Measurements from ENCODE around the gene TMEM59. TPM values are rescaled to one million over a fixed set of nuclear protein-coding genes. Genes with fewer than 3 reads are reported as not detected.

Gene TMEM59
- polyA plus RNA-seq, 1 donor (not counting 4 experiments of a cell fraction or from before 2014, with no cell fraction given) = 342 TPM

- DNase-seq (ENCODE audit: low read depth, low spot score) (no peak), FAIRE-seq (no peak)
- no peaks in the 10 kb centered on the region for H4K20me1 ChIP-seq (ENCODE audit: control insufficient read depth, extremely low read depth, insufficient read depth, low read length)
- no peaks in the 10 kb centered on the region for H3K79me2 ChIP-seq (ENCODE audit: control insufficient read depth, insufficient read depth, low read length)
- H3K9me3 ChIP-seq (ENCODE audit: control insufficient read depth, low read depth, low read length) = no peaks in the 10 kb centered on the region
- no peak overlapping the region for H3K27ac ChIP-seq (ENCODE audit: control insufficient read depth, insufficient read depth, low read length)
- TF ChIP-seq CTCF (optimal IDR thresholded peaks at IDR 0.05 in 1 of 3, IDR thresholded peaks at IDR 0.05 in 1 of 3, conservative IDR thresholded peaks at IDR 0.05 in 1 of 3; ENCODE audit: extremely low read depth in 1 of 3, insufficient read depth in 2 of 3, low read length in 3 of 3) (no peak), EZH2 (IDR thresholded peaks at IDR 0.05; ENCODE audit: low read length) (no peak)
- no peak overlapping the region for H3K4me2 ChIP-seq (ENCODE audit: control insufficient read depth, extremely low read depth, insufficient read depth, low read depth, low read length)
- no peak overlapping the region for H2AFZ ChIP-seq (ENCODE audit: control insufficient read depth, low read length)
- H3K9ac ChIP-seq (ENCODE audit: control insufficient read depth, extremely low read depth, insufficient read depth, low read length) = no peak overlapping the region
- dilution Hi-C loops (cut with MboI; ENCODE audit: extremely low pct_ligation_motif_present, low sequenced_read_pairs) = no loop called here
- no peak overlapping the region for H3K4me3 ChIP-seq (ENCODE audit: control insufficient read depth in 2 of 3, extremely low read depth in 1 of 3, insufficient read depth in 2 of 3, low read depth in 1 of 3, low read length in 3 of 3)
- no peaks in the 10 kb centered on the region for H3K9me1 ChIP-seq (ENCODE audit: control insufficient read depth, extremely low read depth, insufficient read depth, low read length)
- H3K27me3 ChIP-seq (ENCODE audit: control insufficient read depth, extremely low read depth, insufficient read depth, low read length) = peaks cover 17% of the 10 kb centered on the region
- H3K4me1 ChIP-seq (ENCODE audit: control insufficient read depth, extremely low read depth, insufficient read depth, low read length) = peaks cover 6% of the 10 kb centered on the region
- H3K36me3 ChIP-seq (ENCODE audit: control insufficient read depth in 2 of 2, extremely low read depth in 1 of 2, insufficient read depth in 2 of 2, low read length in 2 of 2) = no peaks in the 10 kb centered on the region
Measured at GRCh38 chr1:54010415-54011117, 42.4 kb downstream of the TMEM59 start.

- FAIRE-seq (no peak), DNase-seq (ENCODE audit: low read depth, low spot score) (no peak)
- Histone ChIP-seq H3K4me1 (ENCODE audit: control insufficient read depth, extremely low read depth, insufficient read depth, low read length) (no peaks in the 10 kb centered on the region), H3K27me3 (ENCODE audit: control insufficient read depth, extremely low read depth, insufficient read depth, low read length) (peaks cover 17% of the 10 kb centered on the region), H4K20me1 (ENCODE audit: control insufficient read depth, extremely low read depth, insufficient read depth, low read length) (no peaks in the 10 kb centered on the region), H3K9me1 (ENCODE audit: control insufficient read depth, extremely low read depth, insufficient read depth, low read length) (no peaks in the 10 kb centered on the region), H2AFZ (ENCODE audit: control insufficient read depth, low read length) (no peak overlapping the region), H3K4me3 (ENCODE audit: control insufficient read depth in 2 of 3, extremely low read depth in 1 of 3, insufficient read depth in 2 of 3, low read depth in 1 of 3, low read length in 3 of 3) (no peak overlapping the region), H3K79me2 (ENCODE audit: control insufficient read depth, insufficient read depth, low read length) (no peaks in the 10 kb centered on the region), H3K4me2 (ENCODE audit: control insufficient read depth, extremely low read depth, insufficient read depth, low read depth, low read length) (no peak overlapping the region), H3K9ac (ENCODE audit: control insufficient read depth, extremely low read depth, insufficient read depth, low read length) (no peak overlapping the region), H3K27ac (ENCODE audit: control insufficient read depth, insufficient read depth, low read length) (no peak overlapping the region), H3K36me3 (ENCODE audit: control insufficient read depth in 2 of 2, extremely low read depth in 1 of 2, insufficient read depth in 2 of 2, low read length in 2 of 2) (no peaks in the 10 kb centered on the region), H3K9me3 (ENCODE audit: control insufficient read depth, low read depth, low read length) (no peaks in the 10 kb centered on the region)
- dilution Hi-C loops (cut with MboI; ENCODE audit: extremely low pct_ligation_motif_present, low sequenced_read_pairs) = no loop called here
- TF ChIP-seq CTCF (optimal IDR thresholded peaks at IDR 0.05 in 1 of 3, IDR thresholded peaks at IDR 0.05 in 1 of 3, conservative IDR thresholded peaks at IDR 0.05 in 1 of 3; ENCODE audit: extremely low read depth in 1 of 3, insufficient read depth in 2 of 3, low read length in 3 of 3) (no peak), EZH2 (IDR thresholded peaks at IDR 0.05; ENCODE audit: low read length) (no peak)
Measured at GRCh38 chr1:54009406-54009805, 43.6 kb downstream of the TMEM59 start.

All from keratinocyte (primary cell).